Hematopoietic multipotent progenitor cell (in vitro differentiated cells): ENCODE results near the gene GRIN2A. TPM values are rescaled to one million over a fixed set of nuclear protein-coding genes. Genes with fewer than 3 reads are reported as not detected.

Experiments used
- DNase-seq, 3 donors: peaks; one replicate each; pipeline ENCODE4 v3.0.0-alpha.2; 2011 to 2015; ENCODE audit warnings: low read depth in 2 of 3, low spot score in 2 of 3
- total RNA-seq: library from RNA; depleted of rRNA; stranded (reverse); fragments of >200 nt; gene quantifications from one replicate; pipeline ENCODE4 v1.2.3, GENCODE V29; 2012

Gene GRIN2A
- total RNA-seq, 1 donor = under 0.01 TPM

DNA sequence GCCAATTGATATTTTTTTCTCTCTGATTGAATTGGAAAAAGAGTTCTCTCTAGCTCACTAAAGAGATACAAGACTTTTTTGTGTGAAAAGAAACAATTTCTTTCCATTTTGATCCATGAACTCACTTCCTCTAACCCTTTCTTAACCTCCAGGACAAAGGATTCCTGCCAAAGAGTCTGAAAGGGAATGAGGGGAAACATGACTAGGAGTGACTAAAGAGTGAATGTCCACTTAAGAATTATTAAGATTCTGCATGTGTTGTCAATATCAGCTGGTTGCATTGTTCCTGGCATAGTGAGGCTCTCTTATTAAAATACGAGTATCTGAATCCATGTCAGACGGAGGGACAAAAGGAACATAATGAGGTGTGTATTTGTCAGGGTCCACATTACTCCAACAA, 344.7 kb downstream of the GRIN2A start:
- DNase-seq = no peak

GRCh38 chr16:9836118-9836736, 346.0 kb downstream of the GRIN2A start:
- peak in 1 of 3 donors; percentile 20 for DNase-seq

DNA sequence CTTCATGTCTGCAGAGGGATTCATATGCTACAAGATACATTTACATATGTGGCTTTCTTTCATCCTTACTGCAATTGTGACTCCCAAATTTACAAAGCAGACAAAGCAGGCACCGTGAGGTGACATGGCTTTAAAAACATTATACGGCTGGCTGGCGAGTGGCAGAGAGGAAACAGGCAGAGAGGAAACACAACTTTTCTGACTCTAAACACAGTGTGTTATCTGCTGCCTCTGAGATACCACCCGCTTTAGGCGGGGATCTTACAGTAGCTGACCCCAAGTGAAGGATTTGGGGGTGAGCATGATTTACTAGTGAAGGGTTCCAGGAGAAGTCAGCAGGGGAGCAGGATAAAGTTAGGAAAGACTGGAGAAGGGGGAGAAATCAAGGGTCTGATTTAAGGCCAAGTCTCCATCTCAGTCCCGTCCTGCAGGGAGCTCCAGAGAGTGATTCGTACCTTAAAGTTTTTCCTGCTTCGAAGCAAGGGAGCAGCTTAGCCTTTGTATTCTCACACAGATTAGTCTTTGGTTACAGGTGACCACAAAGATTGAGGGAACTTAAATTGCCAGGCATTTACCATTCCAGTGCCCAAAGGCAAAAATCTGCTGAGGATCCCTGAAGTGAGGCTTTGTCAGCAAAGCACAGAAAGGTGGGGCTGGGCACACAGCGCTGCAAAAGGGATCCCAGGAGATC, 355.0 kb downstream of the GRIN2A start:
- DNase-seq = no peak

- no peak for DNase-seq
Measured at GRCh38 chr16:9826656-9827055, 355.6 kb downstream of the GRIN2A start.

DNA sequence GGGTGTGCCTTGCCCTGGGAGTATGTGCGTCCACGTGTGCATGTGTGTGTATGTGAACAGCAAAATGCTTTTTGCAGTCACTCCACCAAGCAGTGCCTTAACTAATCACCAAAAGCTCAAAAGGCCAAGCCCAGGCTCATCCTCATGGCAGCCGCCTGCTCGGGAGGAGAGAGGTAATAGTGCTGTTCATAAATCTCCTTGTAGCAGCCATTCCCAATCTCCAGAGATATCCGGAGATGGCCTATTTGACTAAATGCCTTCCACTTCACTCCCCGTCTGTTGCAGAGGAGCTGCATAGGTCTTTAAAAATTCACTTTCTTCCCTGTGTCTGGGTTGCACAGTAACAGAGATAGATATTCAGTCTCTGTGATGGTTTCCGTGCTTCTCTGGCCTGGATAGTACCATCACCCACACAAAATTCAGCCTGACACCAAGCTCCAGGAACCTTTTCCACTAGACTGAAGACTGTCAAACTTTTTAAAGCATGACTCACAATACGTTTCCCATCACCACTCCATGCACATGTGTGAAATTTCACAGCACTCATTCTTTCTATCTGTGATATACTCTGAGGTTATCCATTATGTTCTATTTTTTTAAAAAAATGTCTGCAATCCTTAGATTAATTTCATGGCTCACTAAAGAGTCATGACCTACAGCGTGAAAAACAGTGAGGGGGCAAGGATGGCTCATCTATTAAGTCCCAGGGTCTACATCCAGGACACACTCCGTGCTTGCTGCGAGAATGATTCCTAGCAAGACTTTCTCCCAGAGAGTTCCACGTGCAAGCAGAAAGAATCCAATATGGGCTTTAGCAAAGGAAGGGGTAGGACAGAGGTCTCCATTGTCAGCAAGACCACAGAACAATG, 357.8 kb downstream of the GRIN2A start:
- no peak for DNase-seq

DNA sequence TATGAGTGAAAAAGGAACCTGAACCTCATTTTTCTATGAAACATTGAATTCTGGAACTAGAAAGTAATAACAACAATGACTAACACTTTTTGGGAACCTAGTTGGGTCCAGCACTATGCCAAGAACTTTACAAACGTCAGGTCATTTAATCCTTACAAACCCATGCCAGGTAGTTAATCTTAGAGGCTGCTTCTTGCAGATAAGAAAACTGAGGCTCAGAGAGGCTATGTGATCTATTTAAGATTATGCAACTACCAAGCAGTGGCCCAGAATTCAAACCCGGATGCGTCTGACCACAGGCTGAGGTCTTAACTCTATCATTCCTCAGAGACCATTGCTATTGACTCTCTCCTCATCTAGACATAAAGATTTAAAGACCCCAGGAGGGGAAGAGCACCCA, 358.7 kb downstream of the GRIN2A start:
- DNase-seq = no peak

- DNase-seq = no peak
Measured at GRCh38 chr16:9821970-9822369, 360.3 kb downstream of the GRIN2A start.

- no peak for DNase-seq
Measured at GRCh38 chr16:9821331-9821730, 360.9 kb downstream of the GRIN2A start.

- no peak for DNase-seq
Measured at GRCh38 chr16:9820476-9821246, 361.6 kb downstream of the GRIN2A start.

DNA sequence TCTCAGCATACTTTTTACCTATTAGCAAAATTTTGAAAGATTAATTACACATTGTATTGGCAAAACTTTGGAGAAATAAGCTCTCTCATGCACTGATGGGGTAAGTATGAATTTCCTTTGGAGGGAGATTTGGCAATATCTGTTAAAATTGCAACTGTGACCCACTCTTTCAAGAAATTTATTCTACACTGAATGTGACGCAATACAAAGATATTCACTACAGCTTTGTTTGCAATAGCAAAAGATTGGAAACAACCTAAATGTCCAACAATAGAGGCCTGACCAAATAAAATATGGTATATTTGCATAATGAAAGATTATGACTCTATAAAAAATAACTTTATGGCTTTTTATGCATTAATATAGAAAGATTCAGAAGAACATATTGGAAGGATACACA, 363.5 kb downstream of the GRIN2A start:
- no peak for DNase-seq

DNA sequence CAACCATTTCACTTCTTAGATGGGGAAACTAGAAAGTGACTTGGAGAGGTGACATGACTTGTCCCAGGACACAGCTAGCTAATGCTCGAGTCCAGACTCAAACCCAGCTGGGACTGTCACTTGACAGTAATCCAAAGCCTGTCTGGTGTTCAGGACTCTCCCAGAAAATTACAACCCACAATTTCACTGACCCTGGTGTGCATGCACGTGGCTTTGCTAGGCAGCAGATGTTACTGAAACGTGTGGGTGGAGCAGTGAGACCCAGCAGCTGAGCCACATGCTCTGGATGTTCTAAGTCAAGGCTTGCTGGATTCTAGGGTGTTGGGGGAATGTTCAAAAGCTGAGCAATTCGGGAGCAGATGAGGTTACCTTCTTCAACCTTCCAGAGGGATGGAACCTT, 364.6 kb downstream of the GRIN2A start:
- DNase-seq = no peak

GRCh38 chr16:9816644-9817043, 365.6 kb downstream of the GRIN2A start:
- DNase-seq = no peak

- DNase-seq = no peak
Measured at GRCh38 chr16:9813665-9814064, 368.6 kb downstream of the GRIN2A start.

DNA sequence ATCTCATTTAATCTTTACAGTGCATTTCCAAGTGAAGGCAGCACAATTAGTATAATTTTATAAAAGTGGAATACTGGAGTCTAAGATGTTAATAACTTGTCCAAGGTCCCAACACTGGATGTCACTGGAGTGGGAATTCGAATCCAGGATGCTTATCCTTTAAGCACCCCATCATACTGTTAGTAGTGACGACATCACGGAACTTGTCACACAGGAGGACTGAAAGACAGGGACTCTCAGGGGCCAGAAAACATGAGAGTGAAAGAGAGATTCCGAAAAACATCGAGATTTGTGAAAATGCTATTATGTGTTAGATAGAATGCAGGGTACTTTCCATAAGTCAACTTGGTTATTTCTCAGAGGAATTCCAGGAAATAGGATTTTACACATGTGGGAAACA, 374.0 kb downstream of the GRIN2A start:
- no peak for DNase-seq

GRCh38 chr16:9807302-9807701, 374.9 kb downstream of the GRIN2A start:
- no peak for DNase-seq

DNA sequence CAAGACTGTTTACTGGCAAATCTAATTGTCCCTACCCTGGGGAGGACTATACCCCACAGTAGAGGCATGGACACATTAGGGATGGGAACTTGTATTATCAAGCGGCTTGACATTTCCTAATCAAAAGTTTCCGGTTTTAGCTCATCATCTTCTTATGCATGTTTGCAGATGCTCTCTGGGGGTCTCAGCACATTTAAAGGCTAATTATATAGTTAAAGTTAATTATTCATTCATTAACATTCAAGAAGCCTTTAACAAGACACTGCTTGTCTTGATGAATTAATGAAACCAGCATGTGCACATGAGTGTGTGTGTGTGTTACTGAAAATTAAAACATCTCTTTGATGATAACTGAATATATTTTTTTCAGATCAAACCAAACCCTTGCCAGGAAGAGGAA, 377.1 kb downstream of the GRIN2A start:
- no peak for DNase-seq

- no peak for DNase-seq
Measured at GRCh38 chr16:9802160-9802559, 380.1 kb downstream of the GRIN2A start.

DNA sequence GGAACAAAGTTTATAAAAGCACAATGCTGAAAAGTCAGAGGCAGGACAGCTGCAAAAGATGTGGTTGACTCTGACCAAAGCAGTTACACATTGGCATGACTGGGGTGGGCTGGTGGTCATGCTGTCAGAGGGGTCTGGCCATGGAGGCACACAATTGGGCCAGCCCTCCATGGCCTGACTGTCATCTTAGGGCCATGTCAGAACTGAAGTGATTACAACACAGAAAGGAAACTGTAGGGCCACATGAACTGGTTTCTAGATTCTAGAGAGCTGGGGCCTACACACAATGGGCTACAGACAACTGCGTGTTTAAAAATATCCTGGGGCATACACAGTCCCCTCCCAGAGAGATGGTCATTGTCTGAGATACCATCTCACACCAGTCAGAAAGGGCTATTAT, 380.6 kb downstream of the GRIN2A start:
- DNase-seq = no peak

- no peak for DNase-seq
Measured at GRCh38 chr16:9800186-9800738, 382.0 kb downstream of the GRIN2A start.

DNA sequence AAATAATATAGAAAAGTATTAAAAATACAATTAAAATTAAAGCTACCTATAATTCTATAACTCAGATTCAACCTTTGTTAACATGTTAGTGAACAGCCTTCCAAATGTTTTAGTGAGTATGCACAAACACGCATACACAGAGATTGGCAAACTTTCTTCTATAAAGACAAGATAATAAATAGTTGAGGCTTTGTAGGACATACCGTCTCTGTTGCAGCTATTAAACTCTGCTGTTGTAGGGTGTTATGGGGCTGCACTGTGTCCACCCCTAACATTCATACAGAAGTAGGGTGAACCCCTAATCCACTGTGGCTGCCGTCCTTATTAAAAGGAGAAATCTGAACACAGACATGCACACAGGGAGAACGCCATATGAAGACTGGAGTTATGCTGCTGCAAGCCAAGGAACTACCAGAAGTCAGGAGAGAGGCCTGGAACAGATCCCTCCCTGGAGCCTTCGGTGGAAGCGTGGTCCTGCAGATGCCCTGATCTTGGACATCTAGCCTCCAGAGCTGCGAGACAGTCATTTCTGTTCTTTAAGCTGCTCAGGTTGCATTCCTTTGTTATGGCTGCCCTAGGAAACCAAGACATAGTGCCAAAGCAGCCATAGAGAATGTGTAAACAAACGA, 383.2 kb downstream of the GRIN2A start:
- no peak for DNase-seq
